ENCODE measurements around the gene MSI2. TPM values are rescaled to one million over a fixed set of nuclear protein-coding genes. Genes with fewer than 3 reads are reported as not detected.

The MSI2 gene
- total and polyA plus RNA-seq, 2 donors (not counting 3 experiments of a cell fraction or from before 2014, with no cell fraction given) = 20.9 to 59.3 TPM

DNA sequence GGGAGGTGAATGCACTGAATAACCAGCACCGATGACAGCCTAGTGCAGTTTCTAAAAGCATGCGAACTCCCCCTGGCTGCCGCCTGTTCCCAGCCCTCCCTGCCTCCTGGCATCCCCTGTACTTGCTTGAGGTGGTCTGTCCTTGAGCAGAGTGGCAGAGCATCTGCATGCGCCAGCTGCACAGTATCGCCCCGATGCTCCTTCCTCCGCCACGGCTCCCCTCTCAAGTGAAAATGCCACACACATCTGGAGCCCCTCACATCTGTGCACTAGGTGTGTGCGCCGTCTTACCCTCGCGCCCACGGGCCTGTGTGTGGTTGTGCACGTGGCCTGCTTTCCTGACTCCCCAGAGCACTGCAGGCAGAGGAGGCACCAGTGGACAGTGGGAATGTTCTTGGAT lies 376.9 kb downstream of the MSI2 start:
- no TSS peak for BruUV-seq (replicated peaks)
- no peak for TF ChIP-seq JUN (IDR thresholded peaks at IDR 0.05; ENCODE audit: borderline replicate concordance, insufficient read depth, insufficient read length, low read depth)
- TF ChIP-seq GATA2 (IDR thresholded peaks at IDR 0.05; ENCODE audit: insufficient read depth, insufficient read length, low read depth, low read length) = no peak
- TF ChIP-seq POLR2AphosphoS5 (IDR thresholded peaks at IDR 0.05; ENCODE audit: insufficient read depth, low read depth, low read length) = no peak
- TF ChIP-seq, protein P1, sequence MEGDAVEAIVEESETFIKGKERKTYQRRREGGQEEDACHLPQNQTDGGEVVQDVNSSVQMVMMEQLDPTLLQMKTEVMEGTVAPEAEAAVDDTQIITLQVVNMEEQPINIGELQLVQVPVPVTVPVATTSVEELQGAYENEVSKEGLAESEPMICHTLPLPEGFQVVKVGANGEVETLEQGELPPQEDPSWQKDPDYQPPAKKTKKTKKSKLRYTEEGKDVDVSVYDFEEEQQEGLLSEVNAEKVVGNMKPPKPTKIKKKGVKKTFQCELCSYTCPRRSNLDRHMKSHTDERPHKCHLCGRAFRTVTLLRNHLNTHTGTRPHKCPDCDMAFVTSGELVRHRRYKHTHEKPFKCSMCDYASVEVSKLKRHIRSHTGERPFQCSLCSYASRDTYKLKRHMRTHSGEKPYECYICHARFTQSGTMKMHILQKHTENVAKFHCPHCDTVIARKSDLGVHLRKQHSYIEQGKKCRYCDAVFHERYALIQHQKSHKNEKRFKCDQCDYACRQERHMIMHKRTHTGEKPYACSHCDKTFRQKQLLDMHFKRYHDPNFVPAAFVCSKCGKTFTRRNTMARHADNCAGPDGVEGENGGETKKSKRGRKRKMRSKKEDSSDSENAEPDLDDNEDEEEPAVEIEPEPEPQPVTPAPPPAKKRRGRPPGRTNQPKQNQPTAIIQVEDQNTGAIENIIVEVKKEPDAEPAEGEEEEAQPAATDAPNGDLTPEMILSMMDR (IDR thresholded peaks at IDR 0.05; ENCODE audit: extremely low read depth in 1 of 2, insufficient read depth in 1 of 2, low read depth in 1 of 2, low read length in 2 of 2) = no peak
- TF ChIP-seq MYC (IDR thresholded peaks at IDR 0.05; ENCODE audit: low read depth, low read length) = no peak
- TF ChIP-seq FOS (IDR thresholded peaks at IDR 0.05; ENCODE audit: borderline replicate concordance, insufficient read depth, low read length) = no peak
- TF ChIP-seq POLR2A (IDR thresholded peaks at IDR 0.05; ENCODE audit: low read depth, low read length) = no peak
- Histone ChIP-seq H2AFZ (ENCODE audit: low read depth, low read length) (no peak overlapping the region), H3K4me1 (ENCODE audit: control insufficient read depth, extremely low read depth, insufficient read depth, low read length) (no peaks in the 10 kb centered on the region), H3K9me3 (replicated peaks; ENCODE audit: control insufficient read depth, insufficient read depth, low read length) (no peaks in the 10 kb centered on the region), H3K36me3 (ENCODE audit: control insufficient read depth in 2 of 2, extremely low read depth in 1 of 2, insufficient read depth in 2 of 2, low read length in 2 of 2) (no peaks in the 10 kb centered on the region), H4K20me1 (replicated peaks; ENCODE audit: control insufficient read depth, extremely low read depth, insufficient read depth, low read length) (no peaks in the 10 kb centered on the region), H3K9me1 (replicated peaks; ENCODE audit: control insufficient read depth, extremely low read depth, insufficient read depth, low read length) (no peaks in the 10 kb centered on the region), H3K4me3 (replicated peaks in 1 of 3; ENCODE audit: insufficient read depth in 1 of 3, low read depth in 1 of 3, low read length in 3 of 3) (no peak overlapping the region), H3K9ac (replicated peaks; ENCODE audit: extremely low read depth, insufficient read depth, low read length) (no peak overlapping the region), H3K4me2 (ENCODE audit: insufficient read depth, low read length) (no peak overlapping the region), H3K27ac (ENCODE audit: insufficient read depth, low read depth, low read length) (no peak overlapping the region), H3K27me3 (ENCODE audit: control insufficient read depth in 2 of 2, insufficient read depth in 2 of 2, low read length in 2 of 2) (no peaks in the 10 kb centered on the region), H3K79me2 (ENCODE audit: control insufficient read depth, insufficient read depth, low read length) (no peaks in the 10 kb centered on the region)
- ChIA-PET CTCF (no interaction called here), POLR2A (no interaction called here)
- dilution Hi-C loops (cut with MboI; ENCODE audit: extremely low pct_ligation_motif_present, low sequenced_read_pairs) (no loop called here), intact Hi-C loops (cut with micrococcal nuclease) (no loop called here)
- DNase-seq (ENCODE audit: low read depth, low spot score) (no peak), FAIRE-seq (no peak)

Measured in endothelial cell of umbilical vein (primary cell).